ENCODE results near the gene PRKCA.
"Not testable (repeated sequence)": the region's sequence is repeated elsewhere in the genome, so short reads cannot be mapped to it uniquely, and the experiment has no call there.

PRKCA gene

DNA sequence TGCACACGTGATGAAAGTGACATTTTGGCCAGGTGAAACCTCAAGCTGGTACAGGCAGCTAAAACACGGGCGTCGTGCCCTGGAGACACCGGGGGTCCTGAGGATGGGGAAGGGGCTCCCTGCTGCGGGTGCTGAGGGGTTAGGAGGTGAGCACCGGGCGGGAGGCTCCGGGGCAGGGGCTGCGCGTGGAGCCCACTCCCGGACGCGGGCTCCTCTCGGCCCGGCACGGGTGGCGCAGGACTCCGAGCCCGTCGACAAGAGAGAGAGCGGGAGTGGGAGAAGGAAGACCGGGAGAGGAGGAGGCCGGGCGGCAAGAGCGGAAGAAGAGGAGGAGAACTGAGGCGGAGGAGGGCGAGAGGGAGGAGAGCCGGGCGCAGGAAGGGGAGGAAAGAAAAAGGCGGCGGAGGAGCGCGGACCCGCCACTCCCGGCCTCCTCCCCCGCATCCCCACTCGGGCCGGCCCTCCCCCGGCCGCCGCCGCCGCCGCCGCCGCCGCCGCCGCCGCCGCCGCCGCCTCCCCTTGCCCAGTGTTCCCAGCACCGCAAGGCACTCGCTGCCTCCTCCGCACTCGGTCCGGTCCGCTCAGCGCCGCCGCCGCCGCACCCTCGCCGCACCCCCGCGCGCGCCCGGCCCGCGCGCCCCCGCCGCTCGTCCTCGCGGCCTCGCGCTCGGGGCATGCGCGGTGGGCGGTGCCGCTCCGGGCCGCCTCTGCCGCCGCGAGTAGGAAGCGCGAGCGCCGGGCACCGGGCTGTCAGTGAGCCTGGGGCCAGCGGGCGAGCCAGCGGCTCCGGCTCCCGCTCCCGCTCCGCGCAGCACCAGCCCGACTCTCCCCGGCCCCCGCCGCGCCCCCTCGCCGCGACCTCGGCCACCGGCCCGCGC lies at the start of gene PRKCA:
Gene PRKCA, plus strand, starts transcription at position 750 of the 878 bp plus-strand sequence.
- DNase-seq (ENCODE audit: low spot score), result peak; percentile 72

GRCh38 chr17:66253458-66253857 lies 49.0 kb upstream of the PRKCA start:
- not testable (repeated sequence) for DNase-seq (ENCODE audit: low spot score)

DNA sequence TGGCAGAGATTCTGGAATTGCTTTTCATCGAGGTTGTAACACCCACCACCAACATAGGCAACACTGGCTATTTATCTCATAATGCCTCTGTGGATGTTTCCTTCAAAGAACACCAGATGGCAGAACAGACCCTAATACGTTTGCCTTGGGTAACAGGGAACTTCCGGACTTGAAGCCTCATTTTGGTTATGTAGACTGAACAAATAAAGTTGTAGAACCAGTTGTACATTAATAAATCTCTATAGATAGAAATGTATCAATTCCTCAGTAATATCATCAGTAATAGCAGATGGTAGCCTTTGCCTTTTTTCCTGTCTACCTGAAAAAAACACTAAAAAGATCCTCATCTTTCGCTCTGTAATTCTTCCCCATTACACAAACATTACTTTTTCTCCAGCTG lies 47.3 kb upstream of the PRKCA start:
- DNase-seq (ENCODE audit: low spot score), result peak; percentile 85

GRCh38 chr17:66255527-66255971 lies 46.9 kb upstream of the PRKCA start:
- DNase-seq (ENCODE audit: low spot score), result no peak

DNA sequence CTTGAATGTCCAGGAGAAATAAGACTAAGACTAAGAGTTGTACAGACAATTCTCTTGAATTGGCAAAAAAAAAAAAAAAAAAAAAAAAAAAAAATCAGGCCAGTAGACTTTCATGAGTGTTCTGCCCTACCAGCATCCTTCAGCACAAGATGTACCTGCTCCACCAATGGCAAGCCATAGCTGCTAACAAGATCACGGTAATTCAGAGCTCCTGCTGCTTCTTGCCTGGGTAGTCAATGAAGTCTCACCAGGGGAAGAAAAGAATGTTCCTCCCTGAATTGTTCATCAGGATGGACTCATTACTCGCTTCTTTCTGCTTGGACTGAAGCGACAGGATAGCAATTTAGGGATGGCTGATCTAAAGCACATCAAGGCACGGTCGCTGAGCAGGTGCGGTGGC lies 42.1 kb upstream of the PRKCA start:
- no peak for DNase-seq (ENCODE audit: low spot score)

DNA sequence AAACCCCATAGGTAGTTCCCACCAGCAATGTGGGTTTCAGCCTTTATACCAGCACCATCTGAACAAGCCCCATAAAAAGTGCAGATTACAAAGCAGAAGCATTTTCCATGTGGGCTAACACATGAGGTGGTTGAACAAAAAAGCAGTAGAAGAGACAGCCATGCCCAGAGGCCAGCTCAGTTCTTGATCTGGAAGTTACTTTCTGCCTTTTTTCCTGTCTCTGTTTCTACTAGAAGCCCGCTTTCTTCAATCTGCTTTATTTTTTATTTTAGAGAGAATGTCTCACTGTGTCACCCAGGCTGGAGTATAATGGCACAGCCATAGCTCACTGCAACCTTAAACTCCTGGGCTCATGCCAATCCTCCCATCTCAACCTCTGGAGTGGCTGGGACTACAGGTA lies 41.7 kb upstream of the PRKCA start:
- no peak for DNase-seq (ENCODE audit: low spot score)

- DNase-seq (ENCODE audit: low spot score), result no peak
These were observed 39.6 kb upstream of the PRKCA start for GRCh38 chr17:66262767-66263166.

DNA sequence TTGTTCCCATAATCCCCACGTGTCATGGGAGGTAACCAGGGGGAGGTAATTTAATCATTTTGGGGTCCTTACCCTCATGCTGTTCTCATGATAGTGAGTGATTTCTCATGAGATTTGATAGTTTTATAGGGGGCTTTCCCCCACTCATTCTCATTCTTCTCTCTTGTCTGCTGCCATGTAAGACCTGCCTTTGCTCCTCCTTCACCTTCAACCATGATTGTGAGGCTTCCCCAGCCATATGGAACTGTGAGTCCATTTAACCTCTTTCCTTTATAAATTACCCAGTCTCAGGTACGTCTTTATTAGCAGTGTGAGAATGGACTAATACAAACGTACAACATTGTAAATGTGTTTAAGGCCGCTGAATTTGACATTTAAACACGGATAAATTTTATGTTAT lies 37.7 kb upstream of the PRKCA start:
- no peak for DNase-seq (ENCODE audit: low spot score)

DNA sequence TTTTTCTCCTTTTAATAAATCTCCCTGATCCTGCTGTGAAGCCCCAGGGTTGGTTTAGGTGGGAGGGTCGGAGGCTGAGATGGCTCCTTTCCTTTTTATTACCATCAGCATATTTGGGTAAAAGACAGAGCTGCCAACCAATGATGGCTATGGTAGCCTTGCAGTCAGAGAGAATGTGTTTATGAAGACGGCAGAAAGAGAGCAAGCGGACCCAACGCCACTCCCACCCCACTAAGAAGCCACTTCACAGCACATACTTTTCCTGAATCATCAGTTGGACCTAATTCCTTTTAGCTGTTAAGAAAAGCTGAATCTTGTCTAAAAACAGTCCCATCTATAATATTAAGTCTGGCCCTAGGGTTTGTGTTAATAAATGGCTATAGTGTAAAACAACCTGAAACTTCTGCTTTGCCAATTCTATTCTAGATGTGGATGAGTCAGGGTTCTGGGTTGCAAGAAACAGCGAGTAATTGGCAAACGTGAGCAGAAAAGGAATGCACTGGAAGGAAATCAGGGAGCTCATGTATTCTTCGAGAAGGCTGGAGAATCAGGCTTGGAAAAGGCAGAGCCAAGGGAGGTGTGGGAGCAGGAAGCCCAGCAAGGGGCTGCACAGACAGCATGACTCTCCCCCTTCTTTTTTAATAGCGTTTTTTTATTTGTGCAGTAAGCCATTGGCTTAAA lies 34.0 kb upstream of the PRKCA start:
- no peak for DNase-seq (ENCODE audit: low spot score)

DNA sequence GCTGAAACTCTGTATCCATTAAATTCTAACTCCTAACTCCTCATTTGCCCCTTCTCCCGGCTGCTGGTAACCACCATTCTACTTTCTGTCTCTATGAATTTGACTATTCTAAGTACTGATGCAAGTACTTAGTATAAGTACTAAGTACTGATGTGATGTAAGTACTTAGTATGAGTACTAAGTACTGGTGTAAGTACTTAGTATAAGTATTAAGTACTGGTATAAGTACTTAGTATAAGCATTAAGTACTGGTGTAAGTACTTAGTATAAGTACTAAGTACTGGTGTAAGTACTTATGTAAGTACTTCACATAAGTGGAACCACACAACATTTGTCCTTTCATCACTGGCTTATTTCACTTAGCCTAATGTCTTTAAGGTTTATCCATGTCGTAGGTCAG lies 32.3 kb upstream of the PRKCA start:
- no peak for DNase-seq (ENCODE audit: low spot score)

DNA sequence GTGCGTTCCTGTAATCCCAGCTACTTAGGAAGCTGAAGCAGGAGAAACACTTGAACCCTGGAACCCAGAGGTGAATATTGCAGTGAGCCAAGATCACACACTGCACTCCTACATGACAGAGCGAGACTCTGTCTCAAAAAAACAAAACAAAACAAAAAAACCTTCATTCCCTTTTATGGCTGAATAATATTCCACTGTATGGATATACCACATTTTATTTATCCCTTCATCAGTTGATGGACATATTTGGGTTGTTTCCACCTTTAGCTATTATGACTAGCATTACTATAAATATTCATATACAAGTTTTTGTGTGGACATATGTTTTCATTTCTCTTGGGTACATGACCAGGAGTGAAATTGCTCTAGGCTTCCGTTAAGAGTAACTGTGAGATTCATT lies 30.9 kb upstream of the PRKCA start:
- DNase-seq (ENCODE audit: low spot score), result no peak

DNA sequence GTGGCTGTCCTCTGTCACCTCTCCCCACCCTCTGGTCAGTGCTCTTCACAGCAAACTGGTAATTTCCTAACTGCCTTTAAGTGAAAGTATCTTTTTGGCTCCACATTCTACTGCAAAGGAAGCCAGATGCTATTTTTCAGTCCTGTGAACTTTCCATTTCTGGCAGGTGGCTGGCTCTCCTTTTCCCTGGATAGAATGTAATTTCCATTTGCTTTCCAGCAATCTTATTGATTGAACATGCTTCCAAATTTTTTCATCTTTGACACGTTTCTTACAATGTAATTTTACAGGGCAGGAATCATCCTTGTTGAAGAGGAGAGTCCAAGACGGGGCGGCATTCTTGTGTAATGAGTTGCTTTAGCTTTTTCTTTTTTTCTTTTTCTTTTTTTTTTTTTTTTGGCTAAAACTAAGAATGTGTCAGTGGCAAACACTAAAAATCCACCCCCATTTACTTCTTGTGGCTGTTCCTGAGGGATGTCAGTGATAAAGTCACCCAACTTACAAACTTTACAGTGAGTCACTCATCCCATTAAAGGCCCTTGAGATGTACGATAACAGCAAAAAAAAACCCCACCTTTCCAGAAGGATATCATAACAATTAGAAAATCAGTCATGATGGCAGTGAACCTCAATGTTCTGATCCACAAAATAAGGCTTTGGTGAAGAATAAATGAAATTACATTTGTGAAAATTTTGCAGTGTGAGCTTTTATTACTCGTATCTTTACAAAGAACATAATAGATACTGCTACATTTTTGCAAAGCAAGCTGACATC lies 29.4 kb upstream of the PRKCA start:
- DNase-seq (ENCODE audit: low spot score), result no peak

DNA sequence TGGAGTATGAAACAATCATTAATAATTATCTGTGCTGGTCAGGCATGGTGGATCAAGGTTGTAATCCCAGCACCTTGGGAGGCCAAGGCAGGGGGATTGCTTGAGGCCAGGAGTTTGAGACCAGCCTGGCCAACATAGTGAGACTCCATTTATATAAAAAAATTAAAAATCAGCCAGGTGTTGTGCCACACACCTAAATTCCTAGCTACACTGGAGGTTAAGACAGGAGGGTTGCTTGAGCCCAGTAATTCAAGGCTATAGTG lies 28.9 kb upstream of the PRKCA start:
- DNase-seq (ENCODE audit: low spot score), result no peak

DNA sequence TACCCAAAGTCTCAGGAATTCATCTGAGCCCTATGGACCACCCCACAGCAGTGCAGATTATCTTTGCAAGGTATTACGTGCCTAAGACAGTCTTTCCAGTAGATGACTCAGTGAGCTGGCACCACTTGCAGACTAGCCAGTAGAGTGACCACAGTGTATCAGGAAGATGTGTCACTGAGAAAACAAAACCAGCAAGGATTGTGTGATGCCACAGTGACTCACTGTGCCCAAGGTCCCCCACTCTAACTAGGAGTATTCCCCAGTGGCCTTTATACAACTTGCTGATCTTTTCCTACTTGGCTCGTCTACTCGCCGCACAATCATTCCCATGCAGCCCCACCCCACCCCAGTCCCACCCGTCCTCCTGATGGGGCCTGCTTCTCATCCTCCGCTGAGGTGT lies 26.8 kb upstream of the PRKCA start:
- no peak for DNase-seq (ENCODE audit: low spot score)

GRCh38 chr17:66276328-66276937 lies 26.0 kb upstream of the PRKCA start:
- DNase-seq (ENCODE audit: low spot score), result no peak

DNA sequence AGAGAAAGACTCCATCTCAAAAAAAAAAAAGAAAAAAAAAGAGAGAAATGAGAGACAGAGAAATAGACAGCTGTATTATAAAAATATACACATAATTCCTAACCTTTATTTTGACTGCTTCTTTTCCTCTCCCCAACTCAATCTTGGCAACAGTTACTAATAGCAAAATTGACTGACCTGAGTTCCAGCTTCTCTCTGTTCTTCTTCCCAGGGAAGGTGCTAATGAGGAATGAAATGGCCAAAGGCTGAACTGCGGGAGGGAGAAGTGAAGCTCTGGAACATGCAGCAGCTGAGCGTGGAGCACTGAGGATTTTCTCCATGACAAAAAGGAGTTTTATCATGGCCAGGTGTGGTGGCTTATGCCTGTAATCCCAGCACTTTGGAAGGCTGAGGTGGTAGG lies 25.2 kb upstream of the PRKCA start:
- DNase-seq (ENCODE audit: low spot score), result no peak

GRCh38 chr17:66281661-66282369 lies 20.6 kb upstream of the PRKCA start:
- no peak for DNase-seq (ENCODE audit: low spot score)

DNA sequence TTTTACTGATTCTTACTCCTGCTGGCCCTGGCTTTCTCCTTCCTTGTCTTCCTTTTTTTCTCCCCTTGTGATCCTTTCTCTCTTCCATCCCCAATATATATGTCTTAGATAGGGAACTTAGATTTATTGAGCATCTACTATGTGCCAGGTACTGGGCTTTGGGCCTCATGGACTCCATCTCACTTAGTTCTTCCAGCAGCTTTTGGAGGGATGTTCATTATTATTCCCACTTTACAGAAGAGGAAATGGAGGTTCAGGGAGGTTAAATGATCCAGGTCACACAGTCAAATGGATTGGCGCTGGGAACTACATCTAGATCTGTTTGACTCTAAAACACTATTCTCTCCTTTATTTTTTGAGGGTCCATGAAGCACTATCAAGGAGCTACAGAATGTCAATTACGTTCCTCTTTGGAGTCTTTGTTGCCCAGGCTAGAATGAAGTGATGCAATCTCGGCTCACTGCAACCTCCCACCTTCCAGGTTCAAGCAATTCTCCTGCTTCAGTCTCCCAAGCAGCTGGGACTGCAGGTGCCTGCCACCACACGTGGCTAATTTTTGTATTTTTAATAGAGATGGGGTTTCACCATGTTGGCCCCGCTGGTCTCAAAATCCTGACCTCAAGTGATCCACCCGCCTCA lies 19.0 kb upstream of the PRKCA start:
- DNase-seq (ENCODE audit: low spot score), result no peak

GRCh38 chr17:66283971-66284370 lies 18.4 kb upstream of the PRKCA start:
- no peak for DNase-seq (ENCODE audit: low spot score)

DNA sequence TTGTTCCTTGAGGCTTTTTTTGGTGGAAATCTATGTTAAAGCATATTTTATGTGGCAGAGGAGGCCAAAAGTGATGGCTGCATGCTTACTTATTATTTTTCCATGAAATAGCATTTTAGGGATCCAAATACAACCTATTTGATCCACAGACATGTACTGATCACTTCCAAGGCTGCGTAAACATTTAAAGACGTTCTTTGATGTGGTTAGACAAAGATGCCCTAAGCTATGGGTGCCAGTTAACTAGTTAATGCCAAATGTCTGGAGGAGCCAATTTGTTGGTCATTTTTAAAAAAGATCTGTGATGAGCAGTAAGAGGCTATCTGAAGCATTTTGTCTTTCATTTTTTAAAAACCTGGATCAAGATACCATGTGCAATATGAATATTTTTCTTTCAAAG lies 17.3 kb upstream of the PRKCA start:
- DNase-seq (ENCODE audit: low spot score), result no peak

- DNase-seq (ENCODE audit: low spot score), result no peak
These were observed 14.5 kb upstream of the PRKCA start for GRCh38 chr17:66287911-66288310.
